K562 treated with DMSO at 1 percent for 24 hours (cell line): Measurements from ENCODE around the gene ARL14EP. TPM values are rescaled to one million over a fixed set of nuclear protein-coding genes. Genes with fewer than 3 reads are reported as not detected.

Experiments used
- total RNA-seq: library from RNA; unstranded; fragments of 300-600 nt; gene quantifications from 2 replicates; pipeline ENCODE4 v1.2.3, GENCODE V29; 2022; ENCODE audit warnings: low read depth; ENCODE audit not compliant: insufficient read depth

The ARL14EP gene
- 6.3 and 7.5 TPM in 2 replicates for total RNA-seq

DNA sequence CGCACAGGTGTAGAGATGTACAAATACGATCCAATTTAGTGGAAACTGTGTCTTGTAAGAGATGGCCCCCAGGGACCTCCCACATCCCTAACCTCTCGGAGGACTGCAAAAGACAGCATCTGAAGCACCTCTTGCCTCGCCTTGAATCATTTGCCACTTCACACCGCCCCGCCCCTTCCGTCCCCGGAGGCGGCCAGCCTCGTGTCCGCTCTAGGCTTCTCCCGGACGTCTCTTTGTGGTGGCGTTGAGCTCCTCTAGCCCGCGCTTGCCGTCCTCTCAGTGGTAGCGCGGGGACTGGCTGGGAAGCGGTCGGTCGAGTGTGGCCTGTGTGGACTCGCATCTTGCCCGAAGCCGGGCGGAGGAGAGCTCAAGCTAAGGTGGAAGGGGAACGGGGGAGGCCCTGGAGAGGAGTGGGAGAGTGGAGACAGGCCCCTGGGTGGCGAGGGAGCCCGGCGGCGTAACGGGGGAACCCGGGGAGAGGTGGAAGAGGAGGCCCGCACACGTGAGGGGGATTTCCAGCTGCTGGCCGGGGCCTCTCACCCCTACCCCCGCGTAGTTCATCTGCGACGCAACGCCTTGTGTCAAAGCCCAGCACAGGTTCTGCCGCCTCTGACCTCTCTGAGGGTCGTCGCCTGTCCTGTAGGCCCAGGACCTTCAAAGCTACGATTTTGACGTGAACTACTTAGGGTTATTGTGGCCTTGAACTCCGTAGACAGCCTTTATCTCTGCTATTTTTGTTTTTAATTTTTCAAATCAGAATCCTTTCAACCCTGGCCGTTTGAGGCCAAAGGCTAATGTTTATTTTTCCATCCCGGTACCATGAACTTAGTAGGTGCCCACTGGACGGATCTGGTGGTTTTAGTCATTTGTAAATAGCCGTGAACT, at the start of gene ARL14EP:
TSS of gene ARL14EP (plus strand) at position 279 of the 885 bp plus-strand sequence. CDS start 7,845 bp downstream, outside the sequence.

Other genes with a start within 250 kb of the ARL14EP start
- gene FSHB, start 92.1 kb upstream of the ARL14EP start, total RNA-seq, result not detected in 2 replicates